22Rv1 (cell line): Measurements from ENCODE around the gene SLC2A4RG.

ENCODE experiments used
- H3K27ac ChIP-seq: fragments of 450-650 bp; 2 replicates; pipeline ENCODE4 v1.5.1; 2017
- ZFX ChIP-seq: fragments of 450-650 bp; IDR thresholded peaks from 2 replicates; pipeline ENCODE4 v1.6.1; 2017; ENCODE audit warnings: antibody characterized with exemption, borderline replicate concordance
- TF ChIP-seq, protein P1 (sequence below): fragments of 450-650 bp; IDR thresholded peaks from 2 replicates; pipeline ENCODE4 v1.5.1; 2017; ENCODE audit warnings: mild to moderate bottlenecking

Gene SLC2A4RG

DNA sequence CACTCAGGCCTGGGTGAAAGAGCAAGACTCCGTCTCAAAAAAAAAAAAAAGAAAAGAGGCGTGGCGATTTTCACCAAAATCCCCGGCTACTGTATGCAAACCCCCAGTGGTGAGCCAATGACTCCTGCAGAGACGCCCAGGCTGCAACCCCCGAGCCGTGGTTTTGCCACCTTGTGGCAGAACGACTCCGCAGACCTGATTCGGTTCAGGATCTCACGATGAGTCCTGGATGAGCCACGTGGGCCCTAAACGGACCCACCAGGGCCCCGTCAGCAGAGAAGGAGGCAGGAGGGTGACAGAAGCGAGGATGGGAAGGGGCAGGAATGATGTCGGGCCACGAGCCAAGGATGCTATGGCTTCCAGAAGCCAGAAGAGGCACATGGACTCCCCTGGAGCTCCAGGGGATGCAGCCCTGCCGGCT is 42.5 kb downstream of the SLC2A4RG start:
- H3K27ac ChIP-seq, result no peak overlapping the region
- TF ChIP-seq, protein P1, sequence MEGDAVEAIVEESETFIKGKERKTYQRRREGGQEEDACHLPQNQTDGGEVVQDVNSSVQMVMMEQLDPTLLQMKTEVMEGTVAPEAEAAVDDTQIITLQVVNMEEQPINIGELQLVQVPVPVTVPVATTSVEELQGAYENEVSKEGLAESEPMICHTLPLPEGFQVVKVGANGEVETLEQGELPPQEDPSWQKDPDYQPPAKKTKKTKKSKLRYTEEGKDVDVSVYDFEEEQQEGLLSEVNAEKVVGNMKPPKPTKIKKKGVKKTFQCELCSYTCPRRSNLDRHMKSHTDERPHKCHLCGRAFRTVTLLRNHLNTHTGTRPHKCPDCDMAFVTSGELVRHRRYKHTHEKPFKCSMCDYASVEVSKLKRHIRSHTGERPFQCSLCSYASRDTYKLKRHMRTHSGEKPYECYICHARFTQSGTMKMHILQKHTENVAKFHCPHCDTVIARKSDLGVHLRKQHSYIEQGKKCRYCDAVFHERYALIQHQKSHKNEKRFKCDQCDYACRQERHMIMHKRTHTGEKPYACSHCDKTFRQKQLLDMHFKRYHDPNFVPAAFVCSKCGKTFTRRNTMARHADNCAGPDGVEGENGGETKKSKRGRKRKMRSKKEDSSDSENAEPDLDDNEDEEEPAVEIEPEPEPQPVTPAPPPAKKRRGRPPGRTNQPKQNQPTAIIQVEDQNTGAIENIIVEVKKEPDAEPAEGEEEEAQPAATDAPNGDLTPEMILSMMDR, result no peak
- no peak for TF ChIP-seq ZFX

DNA sequence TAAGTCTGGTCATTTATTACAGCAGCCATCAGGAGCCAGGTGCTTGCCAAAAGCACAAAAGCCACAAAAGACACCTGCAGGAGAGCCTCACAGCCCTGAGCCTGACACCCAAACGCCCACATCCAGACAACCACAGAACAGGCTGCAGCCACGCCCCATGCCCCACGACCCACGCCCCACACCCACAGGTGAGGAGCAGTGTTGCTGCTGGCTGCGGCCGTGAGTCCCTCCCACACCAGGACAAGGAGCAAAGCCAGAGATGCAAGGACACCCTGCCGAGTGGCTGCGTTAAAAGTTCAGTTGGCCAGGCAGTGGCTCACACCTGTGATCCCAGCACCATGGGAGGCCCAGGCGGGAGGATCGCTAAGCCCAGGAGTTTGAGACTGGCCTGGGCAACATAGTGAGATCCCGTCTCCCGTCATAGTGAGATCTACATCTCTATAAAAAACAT is 43.0 kb downstream of the SLC2A4RG start:
- TF ChIP-seq ZFX, result no peak
- TF ChIP-seq, protein P1, result no peak
- H3K27ac ChIP-seq, result no peak overlapping the region

DNA sequence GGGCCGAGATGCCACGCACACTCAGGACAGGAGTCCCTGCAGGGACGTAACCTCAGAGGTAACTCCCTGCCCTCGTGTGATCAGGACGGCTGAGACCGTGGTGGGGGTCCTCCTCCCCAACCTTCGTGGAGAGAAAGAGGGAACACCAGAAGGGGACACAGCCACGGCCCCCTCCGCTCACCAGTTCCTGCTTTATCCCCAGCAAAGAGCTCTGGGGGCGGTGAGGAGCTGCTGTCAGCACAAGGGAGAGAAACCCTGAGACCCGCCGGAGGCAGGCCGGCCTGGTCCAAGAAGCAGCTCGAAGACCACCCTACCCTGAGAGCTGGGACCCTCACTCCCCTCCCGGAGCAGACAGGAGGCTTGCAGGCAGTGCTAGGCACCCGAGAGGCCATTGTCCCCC is 44.4 kb downstream of the SLC2A4RG start:
- no peak overlapping the region for H3K27ac ChIP-seq
- TF ChIP-seq, protein P1, result no peak
- no peak for TF ChIP-seq ZFX

DNA sequence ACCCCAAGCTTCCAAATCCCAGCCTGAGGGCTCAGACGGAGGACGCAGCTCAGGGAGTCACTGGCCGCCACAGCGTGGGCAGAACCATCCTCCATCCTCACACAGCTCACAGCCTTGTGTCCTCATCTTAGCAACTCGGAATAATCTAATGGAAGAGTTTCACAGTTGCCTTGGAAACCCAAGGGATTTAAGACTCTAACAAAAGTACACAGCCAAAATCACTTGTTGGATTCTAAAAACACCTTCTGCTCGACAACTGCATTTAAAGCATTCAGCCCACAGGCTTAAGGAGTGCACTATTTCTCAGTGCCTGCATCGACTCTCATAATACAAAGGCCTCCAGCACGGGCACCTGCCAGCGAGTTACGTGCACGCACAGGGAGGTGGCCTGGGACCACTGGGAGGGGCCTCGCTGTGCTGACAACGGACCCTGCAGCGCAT is 46.1 kb downstream of the SLC2A4RG start:
- TF ChIP-seq, protein P1, result no peak
- no peak for TF ChIP-seq ZFX

DNA sequence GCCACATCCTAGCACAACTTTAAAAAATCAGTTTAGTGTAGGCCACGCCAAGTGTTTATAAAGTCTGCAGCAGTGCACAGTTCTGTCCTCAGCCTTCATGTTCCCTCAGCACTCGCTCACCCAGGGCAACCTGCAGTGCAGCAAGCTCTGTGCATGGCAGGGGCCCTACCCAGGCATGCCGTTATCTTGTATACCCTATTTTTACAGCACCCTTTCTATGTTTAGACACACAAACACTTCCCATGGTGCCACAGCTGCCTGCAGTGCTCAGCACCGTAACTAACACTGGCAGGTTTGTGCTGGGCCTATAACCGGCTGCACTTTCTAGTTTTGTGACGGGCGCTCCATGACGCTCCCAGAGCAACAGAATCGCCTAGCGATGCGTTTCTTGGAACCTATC is 47.7 kb downstream of the SLC2A4RG start:
- no peak overlapping the region for H3K27ac ChIP-seq
- TF ChIP-seq, protein P1, result no peak
- TF ChIP-seq ZFX, result no peak

More for the DNA sequence above, 46.1 kb downstream of the SLC2A4RG start:
- H3K27ac ChIP-seq, result no peak overlapping the region

DNA sequence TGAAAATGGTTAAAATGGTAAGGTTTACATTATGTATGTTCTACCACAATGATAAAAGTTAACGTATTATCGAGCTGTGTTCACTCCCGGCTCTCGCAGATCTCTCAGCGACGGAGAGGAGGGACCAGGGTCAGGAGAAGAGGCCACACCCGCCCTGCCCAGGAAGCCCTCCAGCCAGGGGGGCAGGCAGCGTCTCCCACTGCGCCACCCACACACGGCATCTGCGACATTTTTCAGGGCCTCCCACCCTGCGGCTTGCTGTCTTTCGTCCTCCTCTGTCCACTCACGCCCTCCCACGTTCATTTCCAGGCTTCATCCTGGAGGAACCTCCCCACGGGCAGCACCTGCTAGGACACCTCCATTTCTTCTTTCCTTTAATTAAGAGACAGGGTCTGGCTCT is 48.2 kb downstream of the SLC2A4RG start:
- TF ChIP-seq ZFX, result no peak
- TF ChIP-seq, protein P1, result no peak
- H3K27ac ChIP-seq, result no peak overlapping the region

DNA sequence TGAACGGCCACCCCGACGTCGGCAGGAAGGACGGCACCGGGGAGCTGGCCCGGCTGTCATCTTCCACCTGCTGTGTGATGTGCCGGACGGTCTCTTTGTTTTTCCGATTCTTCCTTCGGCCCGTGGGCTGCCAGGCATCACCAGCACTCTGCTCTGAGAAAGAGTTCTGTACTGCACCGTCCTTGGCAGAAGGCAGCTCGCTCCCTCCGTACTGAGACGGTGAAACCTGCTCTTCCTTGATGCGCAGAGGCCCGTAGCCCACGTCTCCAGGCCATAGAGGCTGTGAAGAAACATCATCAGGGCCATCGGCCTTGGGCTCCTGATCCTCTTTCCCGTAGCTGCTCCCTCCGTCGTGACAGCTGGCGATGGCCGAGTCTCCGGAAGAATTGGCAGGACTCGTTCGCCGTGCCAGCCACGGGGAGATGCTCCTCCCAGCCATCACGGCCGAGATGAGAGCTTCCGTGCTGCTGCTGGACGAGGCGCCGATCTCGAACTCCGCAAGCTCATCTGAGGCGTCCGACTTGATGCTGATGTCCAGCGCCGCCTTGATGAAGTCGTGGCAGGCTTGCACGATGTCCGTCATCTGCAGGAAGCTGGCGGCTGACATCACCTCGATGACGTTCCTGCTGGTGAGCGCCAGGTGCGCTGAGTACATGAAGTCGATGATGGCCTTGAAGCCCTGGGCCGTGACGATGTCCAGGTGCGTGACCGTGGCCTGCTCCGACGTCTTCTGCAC is 50.4 kb downstream of the SLC2A4RG start:
- no peak overlapping the region for H3K27ac ChIP-seq
- TF ChIP-seq, protein P1, result no peak
- no peak for TF ChIP-seq ZFX
